DND-41 (cell line): ENCODE data around the gene PPP1R14C.

Experiments used
- CTCF ChIP-seq: IDR thresholded peaks from 2 replicates; pipeline ENCODE4 v1.5.1; 2012; ENCODE audit warnings: borderline replicate concordance, low read length, moderate library complexity, mild to moderate bottlenecking; ENCODE audit not compliant: poor library complexity, severe bottlenecking; ENCODE audit errors: extremely low read depth
- EZH2 ChIP-seq: IDR thresholded peaks from 3 replicates; pipeline ENCODE4 v1.6.1; 2012; ENCODE audit warnings: borderline replicate concordance, low read depth, mild to moderate bottlenecking, moderate library complexity, low read length, inconsistent platforms; ENCODE audit not compliant: severe bottlenecking

- TF ChIP-seq CTCF (no peak), EZH2 (no peak)
Measured at GRCh38 chr6:150176152-150176551, 33.3 kb downstream of the PPP1R14C start.
